GM10847 (cell line): Measurements from ENCODE around the gene CCDC54.

Experiments
- POLR2A ChIP-seq: IDR thresholded peaks from 2 replicates; pipeline ENCODE4 v1.6.1; 2011; ENCODE audit not compliant: insufficient read length; ENCODE audit errors: extremely low read depth

Gene CCDC54

DNA sequence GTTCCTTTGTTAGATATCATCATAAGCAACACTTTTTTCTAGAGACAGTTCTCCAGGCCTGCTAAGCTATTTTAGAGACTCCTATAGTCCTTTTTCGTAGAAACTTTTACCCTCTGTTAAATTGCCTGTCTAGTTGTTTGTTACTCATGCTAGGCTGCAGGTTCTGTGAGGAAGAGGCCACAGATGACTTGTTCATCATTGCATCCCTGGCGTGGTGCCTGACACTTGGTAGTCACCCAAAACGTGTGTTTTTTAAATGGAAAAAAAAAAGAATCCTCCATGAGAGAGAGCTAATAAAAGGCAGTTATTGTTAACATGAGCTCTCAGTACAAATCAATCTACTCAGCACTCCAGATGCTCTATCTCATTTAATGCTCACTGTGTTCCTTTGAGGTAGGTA is 35.1 kb downstream of the CCDC54 start:
- TF ChIP-seq POLR2A, result no peak

DNA sequence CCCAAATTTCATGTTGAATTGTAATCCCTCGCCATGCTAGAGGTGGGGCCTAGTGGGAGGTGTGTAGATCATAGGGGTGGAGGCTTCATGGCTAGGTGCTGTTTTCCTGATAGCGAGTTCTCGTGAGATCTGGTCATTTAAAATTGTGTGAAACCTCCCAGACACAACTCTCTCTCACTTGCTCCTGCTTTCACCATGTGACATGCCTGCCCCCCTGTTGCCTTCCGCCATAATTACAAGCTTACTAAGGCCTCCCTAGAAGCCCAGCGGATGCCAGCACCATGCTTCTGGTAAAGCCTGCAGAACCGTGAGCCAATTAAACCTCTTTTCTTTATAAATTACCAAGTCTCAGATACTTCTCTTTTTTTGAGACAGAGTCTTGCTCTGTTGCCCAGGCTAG is 36.0 kb downstream of the CCDC54 start:
- TF ChIP-seq POLR2A, result no peak

DNA sequence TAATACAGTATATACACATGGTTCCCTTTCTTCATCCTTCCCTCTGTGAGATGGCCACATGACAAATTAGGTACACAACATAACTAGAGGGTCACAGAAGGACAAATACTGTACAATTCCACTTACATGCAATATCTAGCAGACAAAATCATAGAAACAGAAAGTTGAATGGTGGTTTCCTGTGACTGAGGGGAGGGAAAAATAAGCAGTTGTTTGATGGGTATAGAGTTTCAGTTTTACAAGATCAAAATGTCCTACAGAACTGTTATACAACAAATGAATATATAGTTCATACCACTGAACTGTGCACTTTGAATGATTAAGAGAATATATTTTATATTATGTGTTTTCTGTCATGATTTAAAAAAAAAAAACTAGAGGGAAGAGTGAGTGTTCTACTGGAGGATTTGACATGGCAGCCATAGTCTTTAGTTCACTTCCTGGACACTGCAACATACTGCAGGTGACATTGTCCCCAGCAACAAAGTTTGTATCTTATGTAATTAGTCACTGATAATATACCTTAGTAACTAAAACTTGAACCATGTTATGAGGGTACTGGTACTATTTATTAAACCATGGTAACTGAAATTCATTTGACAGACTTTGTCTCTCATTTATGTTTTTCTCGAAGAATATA is 37.2 kb downstream of the CCDC54 start:
- no peak for TF ChIP-seq POLR2A

DNA sequence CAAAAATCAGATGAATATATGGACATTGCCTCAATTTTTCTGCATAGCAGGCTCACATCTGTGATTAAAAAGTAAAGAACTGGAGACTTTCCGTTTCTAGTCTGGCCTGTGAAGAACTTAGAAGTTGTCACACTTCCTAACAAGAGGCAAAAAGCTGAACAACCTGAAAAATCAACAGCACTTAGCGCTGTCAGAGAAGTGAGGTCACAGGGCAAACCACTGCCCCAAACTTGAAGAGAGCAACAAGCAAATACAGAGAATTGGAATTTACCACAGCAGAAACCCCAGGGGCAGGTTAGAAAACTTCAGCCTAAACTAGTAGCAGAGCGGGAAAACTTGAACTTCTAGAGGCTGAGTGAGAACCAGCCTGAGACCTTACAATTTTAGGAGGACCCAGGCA is 38.9 kb downstream of the CCDC54 start:
- no peak for TF ChIP-seq POLR2A

DNA sequence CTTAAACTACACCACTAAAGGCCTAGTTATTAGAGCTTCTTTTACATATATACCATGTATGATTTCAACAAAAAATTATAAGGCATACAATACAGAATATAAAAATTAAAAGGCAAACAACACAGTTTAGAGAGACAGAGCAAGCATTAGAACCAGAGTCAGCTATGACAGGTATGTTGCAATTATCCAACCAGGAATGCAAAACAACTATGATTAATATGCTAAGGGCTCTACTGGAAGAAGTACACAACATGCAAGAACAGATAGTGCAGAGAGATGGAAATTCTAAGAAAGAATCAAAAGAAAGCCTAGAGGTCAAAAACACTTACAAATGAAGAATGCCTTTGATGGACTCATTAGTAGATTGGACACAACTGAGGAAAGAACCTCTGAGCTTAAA is 39.6 kb downstream of the CCDC54 start:
- TF ChIP-seq POLR2A, result no peak

DNA sequence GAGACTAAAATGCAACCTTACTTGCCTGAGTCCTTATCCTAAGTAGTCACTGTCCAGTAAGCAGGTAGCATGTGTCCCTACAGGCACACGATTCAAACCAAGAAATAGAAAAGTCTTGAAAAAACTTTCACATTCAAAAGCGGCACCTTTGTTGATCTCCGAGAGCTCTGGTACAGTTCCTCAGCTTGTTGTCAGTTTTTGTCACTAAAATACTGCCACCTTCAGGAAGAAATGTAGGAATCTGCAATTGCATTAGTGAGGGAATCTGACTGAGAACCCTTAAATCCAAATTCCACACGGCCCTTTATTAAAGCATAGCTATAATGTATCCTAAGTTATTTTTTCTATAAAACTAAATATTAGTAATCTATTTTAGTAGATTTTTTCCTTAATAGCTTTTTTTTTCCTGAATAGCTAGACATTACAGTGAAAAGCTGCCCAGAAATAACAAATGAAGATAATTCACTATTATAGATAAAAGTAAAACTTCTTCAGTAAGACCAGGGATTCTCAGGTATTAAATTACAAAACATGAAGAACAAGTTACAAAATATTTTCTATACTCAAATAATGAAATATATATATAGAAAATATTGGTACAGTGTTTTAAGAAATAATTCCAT is 44.0 kb downstream of the CCDC54 start:
- TF ChIP-seq POLR2A, result no peak

DNA sequence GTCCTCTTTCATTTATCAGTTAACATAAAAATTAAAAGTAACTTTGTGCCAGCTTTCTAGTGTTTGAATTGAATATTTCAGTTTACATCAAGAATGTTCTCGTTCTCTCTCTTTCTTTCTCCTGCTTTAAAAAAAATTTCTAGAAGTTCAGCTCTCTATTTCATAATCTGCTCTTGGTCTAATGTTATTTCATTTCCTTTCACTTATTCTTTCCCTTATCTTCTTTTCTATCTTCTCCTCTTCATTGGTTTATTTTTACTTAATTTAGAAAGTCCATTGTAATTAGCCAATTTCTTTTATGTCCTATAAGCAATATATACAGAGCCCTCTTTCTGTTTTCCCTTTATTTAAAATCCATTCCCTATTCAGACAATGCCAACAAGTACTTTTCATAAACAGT is 44.6 kb downstream of the CCDC54 start:
- TF ChIP-seq POLR2A, result no peak

DNA sequence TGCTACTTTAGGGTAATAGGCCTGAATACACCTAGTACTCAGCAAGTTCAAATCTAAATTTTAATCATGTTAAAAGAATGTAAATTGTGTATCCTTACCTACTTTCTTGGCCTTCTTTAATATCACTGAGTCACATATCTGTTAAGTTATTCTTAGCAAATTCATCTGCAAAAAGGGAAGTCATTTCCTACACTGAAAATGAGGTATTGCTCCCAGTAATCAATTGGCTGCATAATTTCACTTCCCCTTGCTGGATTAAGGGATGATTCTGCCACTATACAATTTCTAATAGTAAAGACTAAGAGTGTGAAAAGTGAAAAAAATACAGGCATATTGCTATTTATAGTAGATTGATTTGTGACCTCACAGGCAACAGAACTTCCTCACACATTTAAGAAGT is 47.8 kb downstream of the CCDC54 start:
- no peak for TF ChIP-seq POLR2A

DNA sequence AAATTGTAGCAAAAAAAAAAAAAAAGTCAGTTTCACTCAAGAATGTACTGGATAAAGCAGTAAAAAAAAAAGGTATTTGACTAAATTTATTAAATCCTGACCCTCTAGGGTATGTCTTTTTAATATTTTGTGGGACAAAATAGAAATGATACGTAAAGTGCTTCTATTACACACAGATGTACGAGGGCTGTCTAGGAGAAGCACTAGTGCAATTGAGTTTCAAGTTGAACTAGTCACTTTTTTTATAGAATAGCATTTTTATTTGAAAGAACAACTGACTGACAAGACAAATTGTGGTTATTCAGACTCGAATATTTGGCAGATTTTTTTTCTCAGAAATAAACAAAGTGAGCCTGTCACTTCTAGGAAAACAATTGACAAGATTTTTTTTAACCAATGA is 49.0 kb downstream of the CCDC54 start:
- TF ChIP-seq POLR2A, result no peak
